NCI-H748 (cell line): ENCODE data around the gene DHX16.

ENCODE experiments used
- DNase-seq: peaks from one replicate; lab custom pipeline; 2025; ENCODE audit not compliant: unreplicated experiment; lab: John Stamatoyannopoulos, UW

Gene DHX16

GRCh38 chr6:30610065-30610464 is 62.7 kb downstream of the DHX16 start:
- DNase-seq = no peak

- DNase-seq = no peak
These were observed 68.8 kb downstream of the DHX16 start for GRCh38 chr6:30603961-30604360.
